ENCODE measurements around the gene SUGCT.

- no peak for TF ChIP-seq CTCF (IDR thresholded peaks at IDR 0.05; ENCODE audit: insufficient read depth, low read length)
- no peak for TF ChIP-seq POLR2AphosphoS5 (IDR thresholded peaks at IDR 0.05; ENCODE audit: low read depth)
Measured at GRCh38 chr7:40234666-40235065, 99.9 kb downstream of the SUGCT start.
